Right lobe of liver (tissue), 6 donors: ENCODE results near the gene UROS. TPM values are rescaled to one million over a fixed set of nuclear protein-coding genes. Genes with fewer than 3 reads are reported as not detected.

Experiments used
- ATAC-seq, 4 donors: fragments of 200-7000 bp; cut with Tn5 transposase; one replicate each; pipeline ENCODE4 v1.9.1; 2020; ENCODE audit warnings: mild to moderate bottlenecking in 4 of 4, moderate library complexity in 4 of 4
- DNase-seq, 3 donors: peaks; one replicate each; pipeline ENCODE4 v3.0.0-alpha.2; 2020
- H3K27ac ChIP-seq, 3 donors: fragments of 200-600 bp; one replicate each; pipeline ENCODE4 v1.8.0; 2022
- H3K27me3 ChIP-seq, 2 donors: fragments of 200-600 bp; one replicate each; pipeline ENCODE4 v1.8.0; 2022
- H3K36me3 ChIP-seq, 4 donors: fragments of 200-600 bp; sonication (generic) in 1 of 4; one replicate each; pipeline versions ENCODE4 v1.5.1 to v1.8.0; 2017 to 2022; ENCODE audit warnings: control low read depth in 1 of 4
- H3K4me1 ChIP-seq, 4 donors: fragments of 200-600 bp; sonication (generic) in 1 of 4; one replicate each; pipeline versions ENCODE4 v1.5.1 to v1.8.0; 2017 to 2022; ENCODE audit warnings: control low read depth in 1 of 4
- H3K4me3 ChIP-seq, 3 donors: fragments of 200-600 bp; one replicate each; pipeline ENCODE4 v1.8.0; 2022
- H3K9me3 ChIP-seq, 4 donors: fragments of 200-600 bp; sonication (generic) in 1 of 4; one replicate each; pipeline versions ENCODE4 v1.5.1 to v1.8.0; 2017 to 2022; ENCODE audit warnings: control low read depth in 1 of 4
- CTCF ChIP-seq, 4 donors: fragments of 200-600 bp in 3 of 4; fragments of 450-650 bp in 1 of 4; IDR thresholded peaks; one replicate each; pipeline versions ENCODE4 v1.5.1 to v1.8.0; 2016 to 2022; ENCODE audit warnings: antibody characterized with exemption in 4 of 4, mild to moderate bottlenecking in 2 of 4
- POLR2A ChIP-seq: fragments of 450-650 bp; IDR thresholded peaks from one replicate; pipeline ENCODE4 v1.6.1; 2017; ENCODE audit warnings: antibody characterized with exemption, mild to moderate bottlenecking
- WGBS: methylation state at CpG from one replicate; pipeline ENCODE4 v1.1.6; 2018; ENCODE audit warnings: low coverage, low lambda C conversion rate; ENCODE audit not compliant: insufficient coverage; ENCODE audit errors: missing lambda C conversion rate; 5-methylcytosine and 5-hydroxymethylcytosine counted together
- intact Hi-C, 2 donors: fragments of 100-400 bp; cut with DNase I; formaldehyde crosslinking; loops; one replicate each; pipeline versions ENCODE4 v1.11.2 to v1.14.1; 2022
- total RNA-seq, 6 experiments: library from RNA; depleted of rRNA in 2 of 6; stranded (reverse); fragments of >200 nt in 2 of 6; fragmentation: NEBNext Ultra II Directional in 3 of 6; extraction: Animal tissue kit (Norgen Biotek cat#: 25700) in 3 of 6; gene quantifications; one replicate each; pipeline versions ENCODE4 v1.1.0 to v1.2.4, GENCODE V29; 2016 to 2023
- donor health status: DM: no; HTN: yes; CAD: no.
- donor health status: DM: no; HTN: no; CAD: no.
- donor health status: DM: no; HTN: no; CAD: no.
- donor health status: DM: no; HTN: yes; CAD: no.
- donor health status: DM: no; HTN: yes; CAD: no.

UROS gene
- total RNA-seq, 6 experiments from 2014 or later = 23.5 to 52.5 (median 28.3) TPM

- DNase-seq (no peak), ATAC-seq (no peak)
- Histone ChIP-seq H3K4me1 (peaks cover 0 to 14% (median 7%) of the 10 kb centered on the region in 4 donors), H3K4me3 (no peak overlapping the region), H3K27me3 (no peaks in the 10 kb centered on the region), H3K36me3 (peaks cover 0 to 23% (median 0%) of the 10 kb centered on the region in 4 donors), H3K27ac (no peak overlapping the region), H3K9me3 (no peaks in the 10 kb centered on the region)
- WGBS = 97% methylated on average over 2 of the region's 2 CpGs
- no peak for TF ChIP-seq CTCF (IDR thresholded peaks at IDR 0.05)
- no peak for TF ChIP-seq POLR2A
- intact Hi-C loops = no loop called here
Observed at GRCh38 chr10:125850766-125851731, 28.0 kb upstream of the UROS start.

GRCh38 chr10:125849448-125849847, 26.4 kb upstream of the UROS start:
- intact Hi-C loops = no loop called here
- Histone ChIP-seq H3K4me1 (peaks cover 0 to 23% (median 7%) of the 10 kb centered on the region in 4 donors), H3K27ac (peak overlapping the region in 2 of 3 donors; percentile 28 to 50), H3K36me3 (peaks cover 0 to 23% (median 0%) of the 10 kb centered on the region in 4 donors), H3K9me3 (no peaks in the 10 kb centered on the region), H3K27me3 (no peaks in the 10 kb centered on the region), H3K4me3 (no peak overlapping the region)
- 56% methylated on average over 7 of the region's 7 CpGs for WGBS
- TF ChIP-seq CTCF (IDR thresholded peaks at IDR 0.05) (peak; percentile 19 to 50 (median 38)), POLR2A (no peak)
- no peak for DNase-seq
- ATAC-seq = peak; percentile 65 to 77 (median 70)

GRCh38 chr10:125848857-125849256, 25.8 kb upstream of the UROS start:
- no peaks in the 10 kb centered on the region for H3K9me3 ChIP-seq
- no peak overlapping the region for H3K4me3 ChIP-seq
- intact Hi-C loops = no loop called here
- peak; percentile 38 to 67 (median 62) for ATAC-seq
- H3K27ac ChIP-seq = peak overlapping the region in 2 of 3 donors; percentile 28 to 50
- no peaks in the 10 kb centered on the region for H3K27me3 ChIP-seq
- 58% methylated on average over 2 of the region's 2 CpGs for WGBS
- H3K4me1 ChIP-seq = peaks cover 0 to 28% (median 7%) of the 10 kb centered on the region in 4 donors
- TF ChIP-seq POLR2A (no peak), CTCF (IDR thresholded peaks at IDR 0.05) (no peak)
- DNase-seq = no peak
- peaks cover 0 to 20% (median 0%) of the 10 kb centered on the region in 4 donors for H3K36me3 ChIP-seq

GRCh38 chr10:125848371-125848770, 25.3 kb upstream of the UROS start:
- peaks cover 0 to 29% (median 7%) of the 10 kb centered on the region in 4 donors for H3K4me1 ChIP-seq
- H3K27me3 ChIP-seq = no peaks in the 10 kb centered on the region
- no peak overlapping the region for H3K4me3 ChIP-seq
- peaks cover 0 to 18% (median 0%) of the 10 kb centered on the region in 4 donors for H3K36me3 ChIP-seq
- peak overlapping the region in 2 of 3 donors; percentile 28 to 30 for H3K27ac ChIP-seq
- intact Hi-C loops = no loop called here
- ATAC-seq (peak; percentile 54 to 84 (median 61)), DNase-seq (peak in 2 of 3 donors; percentile 81 to 88)
- H3K9me3 ChIP-seq = no peaks in the 10 kb centered on the region
- TF ChIP-seq CTCF (IDR thresholded peaks at IDR 0.05) (no peak), POLR2A (no peak)
- 43% methylated on average over 2 of the region's 2 CpGs for WGBS
